ENCODE measurements around the gene GMPPB.

The GMPPB gene

GRCh38 chr3:49727154-49727923 is 3.6 kb upstream of the GMPPB start:
- no peak overlapping the region for H3K27ac ChIP-seq
- H2AFZ ChIP-seq, result no peak overlapping the region
- TF ChIP-seq, protein P1, sequence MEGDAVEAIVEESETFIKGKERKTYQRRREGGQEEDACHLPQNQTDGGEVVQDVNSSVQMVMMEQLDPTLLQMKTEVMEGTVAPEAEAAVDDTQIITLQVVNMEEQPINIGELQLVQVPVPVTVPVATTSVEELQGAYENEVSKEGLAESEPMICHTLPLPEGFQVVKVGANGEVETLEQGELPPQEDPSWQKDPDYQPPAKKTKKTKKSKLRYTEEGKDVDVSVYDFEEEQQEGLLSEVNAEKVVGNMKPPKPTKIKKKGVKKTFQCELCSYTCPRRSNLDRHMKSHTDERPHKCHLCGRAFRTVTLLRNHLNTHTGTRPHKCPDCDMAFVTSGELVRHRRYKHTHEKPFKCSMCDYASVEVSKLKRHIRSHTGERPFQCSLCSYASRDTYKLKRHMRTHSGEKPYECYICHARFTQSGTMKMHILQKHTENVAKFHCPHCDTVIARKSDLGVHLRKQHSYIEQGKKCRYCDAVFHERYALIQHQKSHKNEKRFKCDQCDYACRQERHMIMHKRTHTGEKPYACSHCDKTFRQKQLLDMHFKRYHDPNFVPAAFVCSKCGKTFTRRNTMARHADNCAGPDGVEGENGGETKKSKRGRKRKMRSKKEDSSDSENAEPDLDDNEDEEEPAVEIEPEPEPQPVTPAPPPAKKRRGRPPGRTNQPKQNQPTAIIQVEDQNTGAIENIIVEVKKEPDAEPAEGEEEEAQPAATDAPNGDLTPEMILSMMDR (IDR thresholded peaks at IDR 0.05), result no peak
- no peaks in the 10 kb centered on the region for H3K9me3 ChIP-seq (ENCODE audit: control insufficient read depth, low read length)
- H3K79me2 ChIP-seq, result peaks cover 3% of the 10 kb centered on the region
- H3K4me1 ChIP-seq, result peaks cover 11% of the 10 kb centered on the region
- no peak overlapping the region for H3K4me3 ChIP-seq (ENCODE audit: low read depth, low read length)
- no peaks in the 10 kb centered on the region for H3K36me3 ChIP-seq (ENCODE audit: control insufficient read depth, insufficient read depth, low read length)
- no peak overlapping the region for H3K4me2 ChIP-seq (ENCODE audit: low read length)
- no peak overlapping the region for H3K9ac ChIP-seq
- no peaks in the 10 kb centered on the region for H3K27me3 ChIP-seq (ENCODE audit: control insufficient read depth, insufficient read depth, low read length)

- Histone ChIP-seq H3K4me3 (ENCODE audit: low read depth, low read length) (no peak overlapping the region), H3K27me3 (ENCODE audit: control insufficient read depth, insufficient read depth, low read length) (no peaks in the 10 kb centered on the region), H3K4me2 (ENCODE audit: low read length) (no peak overlapping the region), H3K36me3 (ENCODE audit: control insufficient read depth, insufficient read depth, low read length) (no peaks in the 10 kb centered on the region), H2AFZ (no peak overlapping the region), H3K27ac (no peak overlapping the region), H3K9me3 (ENCODE audit: control insufficient read depth, low read length) (no peaks in the 10 kb centered on the region), H3K4me1 (peaks cover 11% of the 10 kb centered on the region), H3K79me2 (peaks cover under 1% of the 10 kb centered on the region), H3K9ac (no peak overlapping the region)
- TF ChIP-seq, protein P1 (IDR thresholded peaks at IDR 0.05), result no peak
Measured at GRCh38 chr3:49725906-49726681, 2.3 kb upstream of the GMPPB start.

- Histone ChIP-seq H3K9ac (no peak overlapping the region), H3K4me3 (ENCODE audit: low read depth, low read length) (peak overlapping the region; percentile 95), H2AFZ (no peak overlapping the region), H3K27me3 (ENCODE audit: control insufficient read depth, insufficient read depth, low read length) (no peaks in the 10 kb centered on the region), H3K4me1 (peaks cover 11% of the 10 kb centered on the region), H3K4me2 (ENCODE audit: low read length) (peak overlapping the region; percentile 90), H3K36me3 (ENCODE audit: control insufficient read depth, insufficient read depth, low read length) (no peaks in the 10 kb centered on the region), H3K27ac (peak overlapping the region; percentile 66), H3K9me3 (ENCODE audit: control insufficient read depth, low read length) (no peaks in the 10 kb centered on the region), H3K79me2 (no peaks in the 10 kb centered on the region)
- TF ChIP-seq, protein P1 (IDR thresholded peaks at IDR 0.05), result no peak
Measured at GRCh38 chr3:49724586-49724985, 835 bp upstream of the GMPPB start.

- Histone ChIP-seq H3K4me3 (ENCODE audit: low read depth, low read length) (peak overlapping the region; percentile 95), H3K36me3 (ENCODE audit: control insufficient read depth, insufficient read depth, low read length) (no peaks in the 10 kb centered on the region)
Measured at GRCh38 chr3:49723296-49723627, 489 bp downstream of the GMPPB start.

More at GRCh38 chr3:49723296-49723627, 489 bp downstream of the GMPPB start:
- Histone ChIP-seq H3K9ac (peak overlapping the region; percentile 15), H3K4me1 (peaks cover 11% of the 10 kb centered on the region), H3K4me2 (ENCODE audit: low read length) (peak overlapping the region; percentile 100), H3K9me3 (ENCODE audit: control insufficient read depth, low read length) (no peaks in the 10 kb centered on the region), H3K79me2 (no peaks in the 10 kb centered on the region), H3K27me3 (ENCODE audit: control insufficient read depth, insufficient read depth, low read length) (no peaks in the 10 kb centered on the region), H3K27ac (peak overlapping the region; percentile 62), H2AFZ (peak overlapping the region; percentile 81)
- TF ChIP-seq, protein P1 (IDR thresholded peaks at IDR 0.05), result no peak
